ENCODE results near the gene IFITM1.
A peak's percentile ranks its signal among the peaks of the same experiment; 100 is the strongest.

IFITM1 gene

GRCh38 chr11:313787-314553, at the start of gene IFITM1:
IFITM1 (plus strand) TSS chr11:314040; CDS start chr11:314171, 131 bp downstream.
- DNase-seq, result peak; percentile 34 to 68 (median 42)

- peak in 2 of 3 donors; percentile 42 to 54 for DNase-seq
These were observed 47.0 kb upstream of the IFITM1 start for GRCh38 chr11:266676-267439.

- peak; percentile 64 to 90 (median 72) for DNase-seq
These were observed 46.3 kb upstream of the IFITM1 start for GRCh38 chr11:267491-267994.

GRCh38 chr11:268716-269145, 45.1 kb upstream of the IFITM1 start:
- DNase-seq, result peak; percentile 70 to 81 (median 79)

GRCh38 chr11:269146-269890, 44.5 kb upstream of the IFITM1 start:
- peak; percentile 82 to 94 (median 93) for DNase-seq

GRCh38 chr11:270451-271318, 43.2 kb upstream of the IFITM1 start:
- DNase-seq, result peak in 1 of 3 donors; percentile 21

- DNase-seq, result no peak
These were observed 42.5 kb upstream of the IFITM1 start for GRCh38 chr11:271319-271715.

GRCh38 chr11:272195-272930, 41.5 kb upstream of the IFITM1 start:
- DNase-seq, result no peak

- DNase-seq, result no peak
These were observed 41.0 kb upstream of the IFITM1 start for GRCh38 chr11:272931-273198.

GRCh38 chr11:276219-276618, 37.6 kb upstream of the IFITM1 start:
- no peak for DNase-seq

- no peak for DNase-seq
These were observed 35.6 kb upstream of the IFITM1 start, which contains the start of gene NLRP6 for GRCh38 chr11:278001-278951. NLRP6 (plus strand) TSS chr11:278407; CDS start chr11:278570, 163 bp downstream.

GRCh38 chr11:279040-279965, 34.5 kb upstream of the IFITM1 start:
- peak in 2 of 3 donors; percentile 28 to 52 for DNase-seq

- peak; percentile 47 to 80 (median 68) for DNase-seq
These were observed 33.7 kb upstream of the IFITM1 start for GRCh38 chr11:279966-280705.

GRCh38 chr11:280706-281485, 32.9 kb upstream of the IFITM1 start:
- peak in 2 of 3 donors; percentile 35 to 50 for DNase-seq

GRCh38 chr11:281486-282161, 32.2 kb upstream of the IFITM1 start:
- no peak for DNase-seq

GRCh38 chr11:282171-282570, 31.7 kb upstream of the IFITM1 start:
- no peak for DNase-seq
